Activated T-cell treated with anti-CD3 and anti-CD28 coated beads, Interleukin-2, amount 50 U/mL, for 24 hours (primary cell): Measurements from ENCODE around the gene DUSP7.

ENCODE experiments used
- DNase-seq: peaks from one replicate; pipeline ENCODE4 v3.0.0-alpha.2; 2020
- H3K27ac Mint-ChIP-seq: 2 replicates; pipeline ENCODE4 v1.8.0; 2020; ENCODE audit warnings: mild to moderate bottlenecking, mixed read lengths
- H3K27me3 Mint-ChIP-seq: 2 replicates; pipeline ENCODE4 v1.8.0; 2020; ENCODE audit warnings: mixed read lengths
- H3K36me3 Mint-ChIP-seq: 2 replicates; pipeline ENCODE4 v1.8.0; 2020; ENCODE audit warnings: low read depth, mixed read lengths
- H3K4me1 Mint-ChIP-seq: 2 replicates; pipeline ENCODE4 v1.8.0; 2020; ENCODE audit warnings: low read depth, mixed read lengths
- H3K4me3 Mint-ChIP-seq: 2 replicates; pipeline ENCODE4 v1.8.0; 2020; ENCODE audit warnings: mild to moderate bottlenecking, moderate library complexity, mixed read lengths
- H3K9me3 Mint-ChIP-seq: 2 replicates; pipeline ENCODE4 v1.8.0; 2020; ENCODE audit warnings: mixed read lengths

DUSP7 gene

GRCh38 chr3:52090131-52090932 lies 34.0 kb upstream of the DUSP7 start:
- H3K27me3 Mint-ChIP-seq = no peaks in the 10 kb centered on the region
- H3K4me1 Mint-ChIP-seq = peaks cover 25% of the 10 kb centered on the region
- H3K27ac Mint-ChIP-seq = no peak overlapping the region
- no peaks in the 10 kb centered on the region for H3K9me3 Mint-ChIP-seq
- peaks cover 11% of the 10 kb centered on the region for H3K36me3 Mint-ChIP-seq
- DNase-seq = no peak
- H3K4me3 Mint-ChIP-seq = no peak overlapping the region

- Mint-ChIP-seq H3K4me1 (peaks cover 25% of the 10 kb centered on the region), H3K27ac (no peak overlapping the region), H3K9me3 (no peaks in the 10 kb centered on the region), H3K36me3 (peaks cover 10% of the 10 kb centered on the region), H3K4me3 (no peak overlapping the region), H3K27me3 (no peaks in the 10 kb centered on the region)
- DNase-seq = no peak
These were observed 33.3 kb upstream of the DUSP7 start for GRCh38 chr3:52089691-52090090.

GRCh38 chr3:52088445-52089367 lies 32.3 kb upstream of the DUSP7 start:
- Mint-ChIP-seq H3K4me1 (peaks cover 25% of the 10 kb centered on the region), H3K27me3 (no peaks in the 10 kb centered on the region), H3K27ac (no peak overlapping the region), H3K36me3 (peaks cover 4% of the 10 kb centered on the region), H3K4me3 (no peak overlapping the region), H3K9me3 (no peaks in the 10 kb centered on the region)
- no peak for DNase-seq

DNA sequence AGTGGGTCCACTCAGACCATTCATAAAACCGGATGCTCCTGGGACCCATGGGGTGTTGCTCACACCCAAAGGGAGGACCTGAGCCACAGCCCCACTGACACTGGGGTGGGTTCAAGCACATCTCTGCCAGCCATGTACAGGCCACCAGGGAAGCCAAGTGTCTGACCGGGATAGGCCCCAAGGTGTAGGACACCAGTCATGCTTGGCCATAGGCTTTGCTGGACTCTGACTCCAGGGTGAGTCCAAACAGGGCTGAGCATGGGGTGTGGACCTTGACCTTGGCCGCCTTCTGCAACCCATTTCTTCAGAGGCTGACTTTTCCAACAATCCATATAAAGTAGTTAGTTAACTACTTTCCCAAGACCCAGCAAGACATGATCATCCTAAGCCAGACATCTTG lies 31.4 kb upstream of the DUSP7 start:
- Mint-ChIP-seq H3K36me3 (no peaks in the 10 kb centered on the region), H3K27me3 (no peaks in the 10 kb centered on the region), H3K4me3 (no peak overlapping the region), H3K4me1 (peaks cover 25% of the 10 kb centered on the region), H3K27ac (no peak overlapping the region), H3K9me3 (no peaks in the 10 kb centered on the region)
- no peak for DNase-seq

DNA sequence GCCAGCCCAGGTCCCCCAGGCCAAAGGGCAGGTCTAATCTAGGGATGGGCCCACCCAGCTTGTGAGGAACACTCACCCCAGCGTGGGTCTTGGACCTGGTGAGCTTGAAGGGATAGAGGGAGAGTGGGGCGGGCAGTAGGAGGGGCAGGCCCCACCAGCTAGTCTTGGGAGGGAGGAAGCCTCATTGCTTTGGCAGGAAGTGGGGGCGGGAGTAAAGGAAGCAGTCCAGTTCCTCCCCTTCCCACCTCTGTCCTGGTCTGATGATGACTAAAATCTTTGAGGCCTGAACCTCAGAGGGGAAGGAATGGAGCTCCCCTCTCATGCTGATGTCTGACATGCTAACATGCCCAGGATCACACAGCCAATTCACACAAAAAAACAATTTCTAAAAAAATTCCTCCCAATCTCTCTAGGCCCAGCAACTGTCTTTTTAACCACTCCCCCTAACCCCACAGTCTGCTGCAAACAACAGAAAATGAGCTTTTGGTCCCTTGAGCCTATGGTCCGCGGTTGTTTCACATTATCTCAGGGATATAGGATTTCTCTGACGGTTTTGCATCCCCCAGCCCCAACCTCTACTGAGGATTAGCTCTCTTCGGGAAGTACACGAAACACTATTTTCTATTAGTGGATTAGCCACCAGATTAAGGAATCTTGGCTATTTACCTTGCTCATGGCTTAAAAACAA lies 30.7 kb upstream of the DUSP7 start:
- Mint-ChIP-seq H3K27me3 (no peaks in the 10 kb centered on the region), H3K36me3 (no peaks in the 10 kb centered on the region), H3K27ac (peak overlapping the region; percentile 8), H3K4me3 (no peak overlapping the region), H3K4me1 (peaks cover 25% of the 10 kb centered on the region), H3K9me3 (no peaks in the 10 kb centered on the region)
- no peak for DNase-seq

- no peak overlapping the region for H3K4me3 Mint-ChIP-seq
- H3K36me3 Mint-ChIP-seq = no peaks in the 10 kb centered on the region
- H3K9me3 Mint-ChIP-seq = no peaks in the 10 kb centered on the region
- no peaks in the 10 kb centered on the region for H3K27me3 Mint-ChIP-seq
- peaks cover 25% of the 10 kb centered on the region for H3K4me1 Mint-ChIP-seq
- H3K27ac Mint-ChIP-seq = peak overlapping the region; percentile 82
- no peak for DNase-seq
These were observed 30.1 kb upstream of the DUSP7 start for GRCh38 chr3:52086461-52086860.

DNA sequence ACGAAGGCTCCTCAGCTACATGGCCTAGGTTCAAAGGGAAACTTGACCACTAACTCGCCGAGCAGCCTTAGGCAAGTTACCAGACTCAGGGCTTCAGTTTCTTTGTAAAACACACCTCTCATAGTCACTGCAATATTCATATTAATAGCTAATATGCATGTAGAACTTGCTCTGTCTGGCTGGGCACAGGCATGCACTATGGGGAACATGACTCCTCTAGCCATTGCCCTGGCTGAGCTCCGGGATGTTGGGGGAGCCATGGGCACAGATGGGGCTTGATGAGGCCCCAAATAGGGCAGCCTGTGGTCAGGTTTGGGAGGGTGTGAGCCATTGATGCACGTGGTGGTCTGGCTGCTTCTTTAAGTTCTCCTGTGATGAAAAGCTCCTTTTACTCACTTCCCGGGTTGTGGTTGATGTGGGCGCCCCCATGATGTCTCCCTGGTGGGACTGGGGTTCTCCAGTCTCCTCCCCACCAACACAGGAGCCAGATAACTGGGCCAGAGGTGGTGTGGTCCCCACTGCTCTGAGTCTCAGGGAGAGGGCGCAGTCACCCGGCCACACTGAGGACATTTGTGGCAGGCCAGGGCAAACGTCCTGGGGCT lies 29.4 kb upstream of the DUSP7 start:
- no peaks in the 10 kb centered on the region for H3K36me3 Mint-ChIP-seq
- DNase-seq = no peak
- peak overlapping the region; percentile 82 for H3K27ac Mint-ChIP-seq
- H3K9me3 Mint-ChIP-seq = no peaks in the 10 kb centered on the region
- no peak overlapping the region for H3K4me3 Mint-ChIP-seq
- H3K27me3 Mint-ChIP-seq = no peaks in the 10 kb centered on the region
- H3K4me1 Mint-ChIP-seq = peaks cover 25% of the 10 kb centered on the region

- Mint-ChIP-seq H3K4me3 (no peak overlapping the region), H3K9me3 (no peaks in the 10 kb centered on the region), H3K27me3 (no peaks in the 10 kb centered on the region), H3K36me3 (no peaks in the 10 kb centered on the region), H3K27ac (no peak overlapping the region), H3K4me1 (peaks cover 25% of the 10 kb centered on the region)
- no peak for DNase-seq
These were observed 28.7 kb upstream of the DUSP7 start for GRCh38 chr3:52084954-52085680.

DNA sequence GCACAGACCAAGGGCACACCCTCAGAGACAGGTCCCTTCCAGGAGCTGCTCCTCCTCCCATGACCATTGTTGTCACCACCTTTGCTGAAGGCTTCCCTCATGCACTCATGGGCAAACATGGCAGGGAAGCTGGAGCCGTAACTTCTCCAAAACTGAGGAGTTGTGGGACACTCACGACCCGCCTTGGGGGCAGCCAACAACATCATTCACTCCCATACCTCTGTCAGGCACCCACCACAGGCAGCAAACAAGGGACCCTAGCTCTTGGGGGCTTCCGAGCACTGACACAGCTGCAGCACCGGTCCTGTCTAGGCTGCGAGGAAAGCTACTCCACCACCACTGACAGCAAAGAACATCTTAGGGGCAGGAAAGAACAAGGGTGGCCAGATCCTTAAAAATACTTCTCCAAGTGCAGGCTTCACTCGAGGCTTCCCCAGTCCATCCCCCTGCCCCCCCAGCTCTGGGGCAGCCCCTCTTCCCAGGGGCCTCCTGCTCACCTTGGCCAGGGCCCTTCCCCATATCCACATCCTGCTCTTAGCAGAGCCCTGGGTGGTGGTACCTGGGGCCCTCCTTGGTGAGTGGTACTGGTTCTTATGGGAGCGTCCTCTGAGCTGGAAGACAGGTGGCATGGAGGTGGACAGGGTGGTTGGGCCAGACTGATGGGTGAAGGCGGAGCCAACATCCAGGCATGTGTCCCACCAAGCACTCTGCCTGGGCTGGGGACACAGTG lies 28.0 kb upstream of the DUSP7 start:
- no peak for DNase-seq
- no peaks in the 10 kb centered on the region for H3K36me3 Mint-ChIP-seq
- H3K27ac Mint-ChIP-seq = no peak overlapping the region
- peaks cover 25% of the 10 kb centered on the region for H3K4me1 Mint-ChIP-seq
- H3K4me3 Mint-ChIP-seq = no peak overlapping the region
- H3K9me3 Mint-ChIP-seq = no peaks in the 10 kb centered on the region
- H3K27me3 Mint-ChIP-seq = no peaks in the 10 kb centered on the region

- peaks cover 25% of the 10 kb centered on the region for H3K4me1 Mint-ChIP-seq
- no peaks in the 10 kb centered on the region for H3K36me3 Mint-ChIP-seq
- no peak for DNase-seq
- no peak overlapping the region for H3K4me3 Mint-ChIP-seq
- no peaks in the 10 kb centered on the region for H3K27me3 Mint-ChIP-seq
- H3K27ac Mint-ChIP-seq = no peak overlapping the region
- H3K9me3 Mint-ChIP-seq = no peaks in the 10 kb centered on the region
These were observed 27.3 kb upstream of the DUSP7 start for GRCh38 chr3:52083556-52084087.

- no peaks in the 10 kb centered on the region for H3K9me3 Mint-ChIP-seq
- no peak for DNase-seq
- no peak overlapping the region for H3K4me3 Mint-ChIP-seq
- H3K27ac Mint-ChIP-seq = no peak overlapping the region
- H3K4me1 Mint-ChIP-seq = peaks cover 25% of the 10 kb centered on the region
- H3K27me3 Mint-ChIP-seq = no peaks in the 10 kb centered on the region
- no peaks in the 10 kb centered on the region for H3K36me3 Mint-ChIP-seq
These were observed 26.6 kb upstream of the DUSP7 start for GRCh38 chr3:52082951-52083350.

DNA sequence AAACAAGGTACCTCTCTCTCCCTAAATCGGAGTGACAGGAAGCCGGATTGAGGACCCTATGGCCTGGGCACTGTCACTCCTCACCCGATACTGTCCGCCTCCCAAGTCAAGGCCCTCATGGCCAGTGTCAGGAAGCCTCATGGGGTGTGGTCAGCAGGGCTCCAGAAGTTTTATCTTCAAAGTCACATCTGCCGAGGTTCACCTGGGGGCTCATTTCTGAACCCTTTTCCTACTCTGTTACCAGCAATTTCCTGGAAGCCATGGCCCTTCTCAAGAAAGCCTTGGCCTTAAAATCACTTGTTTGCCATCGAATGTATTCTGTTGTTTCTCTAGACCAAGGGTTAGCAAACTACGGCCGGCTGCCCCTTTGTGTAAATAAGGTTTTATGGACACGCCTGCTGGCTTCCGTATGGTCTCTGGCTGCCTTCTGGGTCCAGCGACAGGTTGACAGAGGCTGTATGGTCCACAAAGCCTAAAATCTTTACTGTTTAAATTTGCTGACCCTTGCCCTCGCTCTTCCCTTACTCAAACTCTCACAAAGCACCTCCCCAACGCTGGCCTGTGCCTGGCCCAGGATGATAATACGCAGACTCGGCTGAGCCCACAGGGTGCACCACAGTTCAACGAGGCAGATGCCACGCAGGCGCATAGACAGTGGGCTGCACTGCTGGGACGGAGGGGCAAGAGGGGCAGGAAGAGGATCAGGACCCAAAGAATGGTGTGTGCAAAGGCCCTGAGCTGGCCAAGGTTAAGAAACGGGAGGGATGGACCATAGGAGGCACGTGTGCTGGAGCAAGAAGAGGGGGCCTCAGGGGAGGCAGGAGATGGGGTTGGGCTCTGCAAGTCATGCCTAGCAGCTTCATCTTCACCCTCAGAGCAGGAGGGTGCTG lies 24.7 kb upstream of the DUSP7 start:
- no peak overlapping the region for H3K4me3 Mint-ChIP-seq

More for the DNA sequence above, 24.7 kb upstream of the DUSP7 start:
- Mint-ChIP-seq H3K4me1 (peaks cover 7% of the 10 kb centered on the region), H3K36me3 (no peaks in the 10 kb centered on the region), H3K27ac (no peak overlapping the region), H3K9me3 (no peaks in the 10 kb centered on the region), H3K27me3 (no peaks in the 10 kb centered on the region)
- DNase-seq = no peak
